CD4-positive, alpha-beta T cell treated with Interferon alpha-2 for 1 hour (primary cell): ENCODE measurements around the gene UBE2F.
"Not testable (repeated sequence)": the region's sequence is repeated elsewhere in the genome, so short reads cannot be mapped to it uniquely, and the experiment has no call there.

Source experiments
- DNase-seq, 2 donors: peaks; one replicate each; pipeline ENCODE4 v3.0.0-alpha.2; 2020 to 2022

Gene UBE2F

GRCh38 chr2:237946423-237946822 lies 20.4 kb upstream of the UBE2F start:
- no peak for DNase-seq

GRCh38 chr2:237951354-237951753 lies 15.5 kb upstream of the UBE2F start:
- DNase-seq = not testable (repeated sequence)

GRCh38 chr2:237951878-237952277 lies 14.9 kb upstream of the UBE2F start:
- DNase-seq = no peak

GRCh38 chr2:237952851-237953250 lies 14.0 kb upstream of the UBE2F start:
- no peak for DNase-seq

DNA sequence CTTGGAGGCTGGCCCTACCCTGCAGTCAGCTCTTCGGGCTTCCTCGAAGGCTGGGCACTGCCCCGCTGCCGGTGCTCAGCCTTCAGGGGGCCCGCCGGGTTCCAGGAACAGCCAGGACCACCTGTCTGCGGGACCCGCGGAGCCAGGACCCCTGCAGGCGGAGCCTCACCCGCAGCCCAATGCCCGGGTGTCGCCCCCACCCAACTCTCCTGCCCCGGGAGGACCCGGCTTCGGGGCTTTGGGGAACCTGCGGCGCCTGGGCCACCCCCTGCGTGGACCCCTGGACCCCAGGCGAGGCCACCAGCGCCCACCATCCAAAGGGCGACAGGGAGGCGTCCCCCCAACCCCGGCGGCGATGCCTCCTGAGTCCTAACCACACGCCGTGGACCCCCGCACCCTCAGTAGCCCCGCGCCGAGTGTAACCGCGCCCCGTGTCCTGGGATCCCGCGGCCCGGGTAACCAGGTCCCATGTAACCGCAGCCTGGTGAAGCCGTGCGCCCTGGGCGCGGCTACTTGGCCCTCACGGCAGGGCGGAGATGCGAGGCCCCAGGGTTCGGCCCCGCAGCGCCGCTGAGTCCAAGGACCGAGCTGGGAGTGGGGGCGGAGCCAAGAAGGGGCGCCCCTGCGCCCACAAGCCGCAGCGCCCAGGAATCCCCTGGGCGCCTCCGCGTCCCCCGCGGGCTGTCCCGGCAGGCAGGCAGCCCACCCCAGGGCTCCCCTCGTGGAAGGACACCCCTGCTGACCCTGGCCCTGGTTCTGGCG lies 11.0 kb upstream of the UBE2F start:
- DNase-seq = peak in 1 of 2 donors; percentile 18

DNA sequence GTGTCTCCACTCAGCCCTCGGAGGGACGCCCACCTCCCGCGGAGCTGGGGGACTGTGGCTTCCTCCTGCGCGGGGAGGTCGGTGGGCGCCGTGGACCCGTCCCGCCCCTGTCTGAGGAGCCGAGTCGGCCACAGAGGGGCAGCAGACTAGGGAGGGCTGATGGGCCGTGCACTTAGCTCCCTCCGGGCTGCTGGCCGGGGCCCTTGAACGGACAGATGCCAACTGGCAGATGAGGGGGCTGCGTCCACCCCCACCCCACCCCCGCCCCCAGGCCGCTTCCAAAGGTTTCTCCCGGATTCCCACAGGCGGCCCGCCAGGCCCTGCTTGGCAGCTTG lies 10.4 kb upstream of the UBE2F start:
- no peak for DNase-seq

DNA sequence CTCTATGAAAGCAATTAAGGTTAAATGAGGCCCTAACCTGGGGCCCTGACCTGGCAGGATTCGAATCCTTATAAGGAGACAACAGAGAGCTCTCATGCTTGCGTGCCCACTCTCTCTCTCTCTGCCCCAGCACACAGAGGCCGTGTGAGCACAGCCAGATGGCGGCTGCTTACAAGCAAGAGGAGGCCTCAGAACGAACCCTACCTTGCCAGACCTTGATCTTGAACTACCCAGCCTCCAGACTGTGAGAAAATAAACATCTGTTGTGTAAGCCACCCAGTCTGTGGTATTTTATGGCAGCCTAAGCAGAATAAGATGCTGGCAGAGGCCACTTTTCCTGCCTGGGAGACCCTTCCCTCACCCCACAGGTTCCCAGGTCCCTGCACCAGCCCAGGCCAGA lies 5.2 kb upstream of the UBE2F start:
- no peak for DNase-seq

- no peak for DNase-seq
Observed at GRCh38 chr2:237962432-237963084, 4.3 kb upstream of the UBE2F start.

- DNase-seq = not testable (repeated sequence)
Observed at GRCh38 chr2:237963490-237963991, 3.3 kb upstream of the UBE2F start.

- DNase-seq = no peak
Observed at GRCh38 chr2:237964194-237964577, 2.6 kb upstream of the UBE2F start.

GRCh38 chr2:237964578-237965404 lies 2.0 kb upstream of the UBE2F start:
- no peak for DNase-seq

- DNase-seq = not testable (repeated sequence)
Observed at GRCh38 chr2:237965844-237966243, 970 bp upstream of the UBE2F start.

DNA sequence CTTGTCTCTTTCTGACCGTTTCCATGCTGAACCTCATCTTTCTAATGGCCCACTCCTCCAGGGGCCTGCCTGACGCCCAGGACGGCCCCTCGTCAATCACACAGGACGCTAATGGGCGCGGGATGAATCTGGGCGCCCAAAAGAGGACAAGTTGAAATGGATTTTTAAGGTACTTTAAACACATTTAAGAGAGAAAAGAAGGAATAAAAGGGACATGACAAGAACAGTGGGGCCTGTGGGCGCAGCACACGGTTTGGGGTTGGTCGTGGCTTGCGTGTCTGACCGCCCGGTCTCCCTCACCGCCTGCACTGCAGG lies 607 bp upstream of the UBE2F start:
- DNase-seq = no peak

GRCh38 chr2:237967463-237967951 lies 693 bp downstream of the UBE2F start:
- peak in 1 of 2 donors; percentile 6 for DNase-seq

DNA sequence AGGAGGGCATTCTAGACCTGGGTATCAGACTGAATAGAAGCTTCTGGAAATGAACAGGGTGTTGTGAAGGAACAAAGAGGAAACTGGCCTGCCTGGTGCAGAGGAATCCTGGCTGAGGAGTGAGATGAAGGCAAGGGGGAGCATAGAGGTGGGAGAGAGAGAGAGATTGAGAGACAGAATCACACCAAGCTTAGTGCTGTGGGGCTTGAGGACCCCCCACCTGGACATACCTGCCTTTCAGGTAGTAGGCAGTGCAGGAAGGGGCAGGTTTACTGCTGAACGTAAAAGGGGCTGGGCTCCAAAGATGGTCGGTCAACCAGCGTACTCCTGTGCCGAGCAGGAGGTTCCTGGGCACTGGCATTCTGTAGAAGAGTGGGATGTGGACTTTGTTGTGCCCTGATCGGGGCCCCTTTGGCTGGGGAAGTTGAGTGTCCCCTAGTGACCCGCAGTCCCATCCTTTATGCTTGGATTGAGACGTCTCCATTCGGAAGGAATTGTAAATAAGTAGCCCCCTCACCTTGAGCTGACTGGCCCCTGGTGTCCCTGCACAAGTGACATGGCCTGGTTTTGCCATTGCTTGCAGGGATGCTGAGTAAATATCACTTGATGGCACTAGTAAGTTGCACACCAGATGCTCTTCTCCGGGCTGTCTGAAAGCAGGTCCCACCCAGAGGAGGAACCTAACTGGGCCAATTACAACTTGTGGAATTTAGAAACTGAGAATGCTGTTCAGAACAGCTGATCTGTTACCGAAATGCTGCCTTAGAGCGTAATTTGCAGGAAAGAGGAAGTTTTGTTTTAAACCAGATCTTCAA lies 1.4 kb downstream of the UBE2F start:
- peak; percentile 76 to 80 for DNase-seq

GRCh38 chr2:237971661-237972060 lies 4.8 kb downstream of the UBE2F start:
- no peak for DNase-seq

GRCh38 chr2:237972211-237972610 lies 5.4 kb downstream of the UBE2F start:
- DNase-seq = no peak

GRCh38 chr2:237972936-237973335 lies 6.1 kb downstream of the UBE2F start:
- no peak for DNase-seq

DNA sequence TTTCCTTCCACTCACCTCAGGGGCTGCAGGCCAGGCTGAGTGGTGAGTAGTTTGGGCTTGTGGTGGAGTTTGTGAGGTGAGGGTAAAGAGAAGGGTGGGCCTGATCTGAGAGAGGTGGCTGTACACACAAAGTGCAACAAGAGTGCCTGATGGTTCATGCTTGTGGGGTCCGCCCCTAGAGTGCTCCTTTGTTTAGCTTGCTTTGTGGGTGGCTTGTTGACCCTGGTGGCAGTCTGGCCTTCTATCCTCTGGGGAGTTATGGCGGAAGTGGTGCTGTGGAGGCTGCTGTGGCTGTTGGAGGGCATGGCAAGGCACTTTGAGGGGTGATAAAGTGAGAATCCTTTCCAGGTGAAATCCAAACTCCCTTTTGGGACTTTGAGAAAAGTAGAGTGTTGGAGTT lies 10.6 kb downstream of the UBE2F start:
- no peak for DNase-seq

DNA sequence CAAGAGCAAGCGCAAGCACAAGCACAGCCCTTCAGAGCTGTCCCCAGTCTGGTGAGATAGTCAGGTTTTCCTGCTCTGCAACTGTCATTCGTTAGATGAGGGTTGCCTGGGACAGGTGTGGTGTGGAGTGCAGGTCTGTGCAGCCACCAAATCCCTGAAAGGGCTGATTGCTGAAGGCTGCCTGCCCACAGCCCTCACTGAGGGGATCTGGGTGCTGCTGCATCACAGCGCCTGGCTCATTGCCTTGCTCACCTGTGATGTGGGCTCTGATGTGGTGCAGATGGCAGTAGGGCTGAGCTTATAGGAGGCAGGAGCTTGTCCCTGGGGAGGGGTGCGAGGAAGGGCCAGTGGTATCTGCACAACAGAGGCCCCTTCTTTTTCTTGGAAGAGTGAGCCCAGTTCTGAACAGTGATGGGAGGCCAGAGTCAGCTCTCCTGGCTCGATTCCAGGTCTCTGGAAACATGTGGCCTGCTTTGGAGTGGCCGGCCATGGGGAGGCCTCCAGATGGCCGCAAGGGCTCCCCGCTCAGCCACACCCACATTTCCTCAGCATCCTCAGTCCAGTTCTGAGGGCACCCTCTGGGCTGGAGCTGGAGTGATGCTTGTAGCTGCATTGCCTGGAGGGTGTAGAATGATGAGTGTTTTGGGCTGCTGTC lies 11.4 kb downstream of the UBE2F start:
- DNase-seq = no peak

DNA sequence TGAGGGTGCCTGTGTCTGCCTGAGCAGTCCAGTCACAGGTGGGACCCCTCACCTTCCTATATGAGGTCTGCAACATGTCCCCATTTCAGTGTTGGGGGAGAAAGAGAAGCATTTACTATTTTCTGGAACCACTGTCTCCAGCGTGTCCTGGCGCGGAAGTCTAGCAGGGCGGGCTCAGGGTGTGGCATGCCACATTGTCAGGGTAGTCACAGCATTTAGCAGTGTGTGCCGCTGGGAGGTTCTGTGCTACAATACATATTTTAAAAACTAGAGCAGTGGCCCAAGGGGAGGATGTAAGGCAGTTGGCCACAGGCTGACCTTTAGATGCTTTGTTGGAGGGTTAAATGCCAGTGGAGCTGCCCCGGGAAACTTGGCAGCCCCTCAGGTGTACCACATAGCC lies 12.5 kb downstream of the UBE2F start:
- DNase-seq = no peak

- no peak for DNase-seq
Observed at GRCh38 chr2:237980087-237980486, 13.3 kb downstream of the UBE2F start.
